AG09319 (cell line): ENCODE data around the gene VASN.
"Not testable (repeated sequence)": the region's sequence is repeated elsewhere in the genome, so short reads cannot be mapped to it uniquely, and the experiment has no call there.

ENCODE experiments used
- DNase-seq: peaks from one replicate; pipeline ENCODE4 v3.0.0-alpha.2; 2010; ENCODE audit warnings: low read depth; ENCODE audit errors: extremely low read depth
- CTCF ChIP-seq: IDR thresholded peaks from 2 replicates; pipeline ENCODE4 v1.5.1; 2011; ENCODE audit warnings: low read depth, mild to moderate bottlenecking, inconsistent platforms, low read length, moderate library complexity

VASN gene

GRCh38 chr16:4339455-4339854 lies 32.2 kb upstream of the VASN start:
- TF ChIP-seq CTCF, result no peak
- DNase-seq, result no peak

GRCh38 chr16:4339909-4340308 lies 31.7 kb upstream of the VASN start:
- no peak for DNase-seq
- TF ChIP-seq CTCF, result no peak; the same call in 1 of the 2 replicates

- TF ChIP-seq CTCF, result no peak
- no peak for DNase-seq
Observed at GRCh38 chr16:4340443-4340842, 31.2 kb upstream of the VASN start.

- no peak for DNase-seq
- no peak for TF ChIP-seq CTCF
Observed at GRCh38 chr16:4341250-4341649, 30.4 kb upstream of the VASN start.

- no peak for DNase-seq
- no peak for TF ChIP-seq CTCF
Observed at GRCh38 chr16:4342866-4343744, 28.5 kb upstream of the VASN start.

GRCh38 chr16:4344300-4344982 lies 27.2 kb upstream of the VASN start:
- not testable (repeated sequence) for DNase-seq

GRCh38 chr16:4344983-4345835 lies 26.4 kb upstream of the VASN start:
- no peak for TF ChIP-seq CTCF
- DNase-seq, result no peak
